ENCODE results near the gene SETD1A.

SETD1A gene

GRCh38 chr16:31005350-31006085 lies 48.0 kb downstream of the SETD1A start:
- ChIA-PET CTCF (no interaction called here), POLR2A (ENCODE audit: low non-redundant PET) (interaction anchor here (0.6 kb wide), 1 partner anchor 11 kb away, joined by 8 read pairs; no protein-coding TSS in a partner anchor)
- H3K27ac ChIP-seq: no peak overlapping the region
- no peak for DNase-seq (ENCODE audit: low spot score)
- TF ChIP-seq CTCF (conservative IDR thresholded peaks at IDR 0.05; ENCODE audit: low read depth): no peak

- DNase-seq (ENCODE audit: low spot score): no peak
- no peak overlapping the region for H3K27ac ChIP-seq
- CTCF ChIA-PET: no interaction called here
- no peak for TF ChIP-seq CTCF (conservative IDR thresholded peaks at IDR 0.05; ENCODE audit: low read depth)
- POLR2A ChIA-PET (ENCODE audit: low non-redundant PET): no interaction called here
Measured at GRCh38 chr16:31006086-31006385, 48.5 kb downstream of the SETD1A start.

DNA sequence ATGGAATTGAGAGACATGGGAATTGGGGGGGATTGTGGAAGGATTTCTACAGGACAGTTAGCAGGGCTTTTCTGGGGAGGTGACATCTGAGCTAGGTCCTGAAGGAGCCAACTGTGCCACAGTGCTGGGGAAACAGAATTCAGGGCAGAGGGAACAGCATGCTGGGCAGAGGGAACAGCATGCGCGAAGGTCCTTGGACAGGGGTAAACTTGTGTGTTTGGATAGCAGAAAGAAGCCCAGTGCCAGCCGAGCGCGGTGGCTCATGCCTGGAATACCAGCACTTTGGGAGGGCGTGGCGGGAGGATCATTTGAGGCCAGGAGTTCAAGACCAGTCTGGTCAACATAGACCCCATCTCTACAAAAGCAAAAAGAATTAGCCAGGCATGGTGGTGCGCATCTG lies 49.0 kb downstream of the SETD1A start:
- DNase-seq (ENCODE audit: low spot score): no peak
- TF ChIP-seq CTCF (conservative IDR thresholded peaks at IDR 0.05; ENCODE audit: low read depth): no peak
- POLR2A ChIA-PET (ENCODE audit: low non-redundant PET): no interaction called here
- CTCF ChIA-PET: no interaction called here
- H3K27ac ChIP-seq: no peak overlapping the region

DNA sequence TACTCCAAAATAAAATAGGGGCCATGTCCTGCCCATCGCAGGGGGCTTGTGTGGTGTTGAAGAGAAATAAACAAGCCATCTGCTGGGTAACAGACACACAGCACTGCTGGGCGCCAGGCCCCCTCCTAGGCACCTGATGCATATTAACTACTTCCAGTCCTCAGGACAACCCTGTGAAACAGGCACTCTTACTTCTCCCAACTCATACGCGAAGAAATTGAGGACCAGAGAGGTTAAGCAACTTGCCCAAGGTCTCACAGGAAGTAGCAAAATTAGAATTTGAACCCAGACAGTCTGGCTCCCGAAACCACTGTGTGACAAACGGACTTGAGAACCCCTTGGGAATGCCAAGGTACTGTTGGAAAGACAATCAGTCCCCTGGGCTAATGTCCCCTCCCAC lies 50.1 kb downstream of the SETD1A start:
- ChIA-PET CTCF (interaction anchor here (0.5 kb wide), 1 partner anchor 9 kb away, joined by 3 read pairs; no protein-coding TSS in a partner anchor), POLR2A (ENCODE audit: low non-redundant PET) (no interaction called here)
- H3K27ac ChIP-seq: no peak overlapping the region
- TF ChIP-seq CTCF (conservative IDR thresholded peaks at IDR 0.05; ENCODE audit: low read depth): no peak
- DNase-seq (ENCODE audit: low spot score): no peak

GRCh38 chr16:31008149-31008548 lies 50.6 kb downstream of the SETD1A start:
- ChIA-PET POLR2A (ENCODE audit: low non-redundant PET) (no interaction called here), CTCF (interaction anchor here (0.5 kb wide), 1 partner anchor 9 kb away, joined by 3 read pairs; no protein-coding TSS in a partner anchor)
- DNase-seq (ENCODE audit: low spot score): no peak
- H3K27ac ChIP-seq: no peak overlapping the region
- TF ChIP-seq CTCF (conservative IDR thresholded peaks at IDR 0.05; ENCODE audit: low read depth): no peak

GRCh38 chr16:31008551-31008950 lies 51.0 kb downstream of the SETD1A start:
- ChIA-PET CTCF (interaction anchor here (0.5 kb wide), 1 partner anchor 8 kb away, joined by 3 read pairs; no protein-coding TSS in a partner anchor), POLR2A (ENCODE audit: low non-redundant PET) (no interaction called here)
- H3K27ac ChIP-seq: no peak overlapping the region
- DNase-seq (ENCODE audit: low spot score): no peak
- TF ChIP-seq CTCF (conservative IDR thresholded peaks at IDR 0.05; ENCODE audit: low read depth): no peak
